ENCODE results near the gene LAMB2.

LAMB2 gene

GRCh38 chr3:49161197-49161596 lies 28.3 kb upstream of the LAMB2 start:
- DNase-seq: no peak

- DNase-seq: no peak
Observed at GRCh38 chr3:49158792-49159191, 25.9 kb upstream of the LAMB2 start.

DNA sequence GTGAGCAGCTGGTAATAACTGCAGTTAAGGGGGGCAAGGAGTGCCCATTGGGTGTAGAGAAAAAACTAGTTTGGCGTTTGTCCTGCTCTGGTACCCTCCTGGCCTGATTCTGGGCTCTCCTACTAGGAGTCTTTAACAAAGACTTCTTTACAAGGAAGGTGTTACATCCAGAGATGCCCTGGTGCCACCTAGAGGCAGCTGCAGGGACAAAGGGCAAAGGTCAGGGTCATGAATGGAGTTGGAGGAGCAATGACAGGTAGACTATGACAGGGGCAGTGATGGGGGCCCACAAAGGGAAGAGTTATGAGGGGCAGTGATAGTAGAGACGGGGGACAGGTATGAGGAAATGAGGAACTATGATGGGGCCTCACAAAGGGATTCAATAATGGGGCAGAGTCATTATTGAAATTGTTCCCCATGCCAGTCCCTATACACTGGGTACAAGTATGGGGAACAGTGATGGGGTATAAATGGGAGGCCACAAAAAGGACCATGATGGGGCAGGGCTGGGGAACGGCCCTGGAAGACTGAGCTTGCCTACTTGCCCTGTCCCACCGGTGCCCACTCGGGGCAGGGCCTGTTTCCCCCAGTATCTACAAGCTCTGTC lies 25.4 kb upstream of the LAMB2 start:
- no peak for DNase-seq

DNA sequence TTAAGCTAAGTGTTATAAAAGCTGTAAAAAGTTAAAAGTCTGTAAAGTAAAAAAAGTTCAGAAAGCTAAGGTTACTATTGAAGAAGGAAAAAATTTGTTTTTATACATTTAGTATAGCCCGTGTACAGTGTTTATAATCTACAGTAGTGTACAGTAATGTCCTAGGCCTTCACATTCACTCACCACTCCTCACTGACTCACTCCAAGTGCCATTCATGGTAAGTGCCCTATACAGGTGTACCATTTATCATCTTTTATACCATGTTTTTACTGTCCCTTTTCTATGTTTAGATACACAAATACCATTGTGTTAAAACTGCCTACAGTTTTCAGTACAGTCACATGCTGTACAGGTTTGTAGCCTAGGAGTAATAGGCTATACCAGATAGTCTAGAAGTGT lies 24.4 kb upstream of the LAMB2 start:
- DNase-seq: no peak

DNA sequence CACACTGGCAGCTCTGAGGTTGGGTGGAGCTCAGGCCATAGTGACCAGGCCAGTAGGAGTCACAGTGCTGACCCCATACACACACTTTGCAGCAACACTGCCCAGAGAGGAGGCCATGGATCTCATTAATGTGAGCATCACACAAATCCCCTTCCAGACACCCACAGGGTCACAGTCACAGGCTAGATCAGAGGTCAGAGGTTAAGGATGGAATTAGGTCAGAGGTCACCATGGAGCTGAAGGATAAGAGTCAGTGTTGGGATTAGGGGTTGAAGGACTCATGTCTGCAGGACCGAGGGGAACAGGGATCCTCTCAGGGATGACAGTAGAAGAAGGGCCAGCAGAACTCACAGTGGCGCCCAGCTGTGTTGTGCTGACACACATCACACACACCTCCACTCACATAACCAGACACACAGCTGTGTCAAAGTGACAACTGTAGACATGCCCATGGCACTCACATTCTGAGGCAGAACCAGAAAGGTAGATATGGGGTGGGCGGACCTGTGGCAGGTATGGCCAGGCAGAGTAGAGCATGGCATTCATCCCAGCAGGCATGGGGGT lies 20.6 kb upstream of the LAMB2 start:
- DNase-seq: no peak

DNA sequence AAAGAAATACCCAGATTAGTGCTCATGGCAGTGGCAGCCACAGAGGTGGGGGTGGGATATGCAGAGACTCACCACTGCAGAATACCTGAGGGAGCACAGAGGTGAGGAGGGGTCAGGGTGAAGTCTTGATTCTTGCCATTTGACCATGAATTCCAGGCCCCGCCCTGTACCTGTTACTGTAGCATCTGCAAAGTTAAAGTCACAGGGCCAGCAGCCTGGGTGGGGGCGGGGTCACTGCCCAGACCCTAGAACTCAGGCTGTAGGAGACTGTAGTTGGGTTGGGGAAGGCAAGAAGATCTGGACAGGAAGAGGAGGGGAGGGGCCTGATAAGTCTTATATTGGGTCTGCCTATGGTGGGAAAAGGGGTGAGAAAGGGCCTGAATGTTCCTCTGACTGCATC lies 18.8 kb upstream of the LAMB2 start:
- DNase-seq: no peak

- DNase-seq: no peak
Observed at GRCh38 chr3:49148159-49148558, 15.3 kb upstream of the LAMB2 start.

DNA sequence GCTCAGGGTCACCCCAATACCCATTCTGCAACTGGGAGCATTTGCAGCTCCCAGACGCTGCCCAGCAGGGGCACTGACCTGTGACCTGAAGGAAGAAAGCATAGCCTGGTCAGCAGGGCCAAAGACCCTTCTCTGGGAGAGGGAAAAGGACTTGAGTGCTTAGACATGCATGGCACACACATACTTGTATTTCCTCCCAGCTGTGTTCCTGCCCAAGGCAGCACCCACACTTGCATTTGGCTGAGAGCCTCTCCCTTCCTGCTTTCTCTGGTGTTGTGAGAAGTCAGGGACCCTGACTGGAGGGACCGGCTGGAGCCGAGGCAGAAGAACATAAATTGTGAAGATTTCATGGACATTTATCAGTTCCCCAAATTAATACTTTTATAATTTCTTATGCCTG lies 7.2 kb upstream of the LAMB2 start:
- DNase-seq: no peak

GRCh38 chr3:49135499-49135898 lies 2.6 kb upstream of the LAMB2 start:
- no peak for DNase-seq

GRCh38 chr3:49134471-49135265 lies 1.8 kb upstream of the LAMB2 start:
- no peak for DNase-seq

GRCh38 chr3:49133226-49133951 lies 539 bp upstream of the LAMB2 start:
- DNase-seq: peak; percentile 97

- no peak for DNase-seq
Observed at GRCh38 chr3:49132073-49132436, 795 bp downstream of the LAMB2 start.

- DNase-seq: no peak
Observed at GRCh38 chr3:49131576-49131975, 1.3 kb downstream of the LAMB2 start.

DNA sequence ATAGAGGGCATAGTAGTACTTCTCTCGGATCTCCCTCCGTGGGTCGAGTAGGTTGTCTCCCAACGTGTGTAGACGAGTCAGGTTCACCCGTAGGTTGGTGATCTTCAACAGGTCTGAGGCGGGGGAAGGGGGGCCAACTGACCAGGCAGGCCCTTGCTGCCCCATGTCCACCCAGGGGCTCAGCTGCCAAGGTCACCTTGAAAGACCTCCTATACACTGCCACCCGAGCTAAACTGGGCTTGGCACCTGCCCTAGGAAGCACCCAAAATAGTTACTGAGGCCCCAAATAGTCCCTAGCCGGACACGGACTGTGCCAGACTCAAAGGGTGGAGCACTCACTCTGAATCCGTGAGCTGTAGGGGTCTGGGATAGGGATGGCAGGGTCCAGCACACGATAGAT lies 1.8 kb downstream of the LAMB2 start:
- DNase-seq: no peak

DNA sequence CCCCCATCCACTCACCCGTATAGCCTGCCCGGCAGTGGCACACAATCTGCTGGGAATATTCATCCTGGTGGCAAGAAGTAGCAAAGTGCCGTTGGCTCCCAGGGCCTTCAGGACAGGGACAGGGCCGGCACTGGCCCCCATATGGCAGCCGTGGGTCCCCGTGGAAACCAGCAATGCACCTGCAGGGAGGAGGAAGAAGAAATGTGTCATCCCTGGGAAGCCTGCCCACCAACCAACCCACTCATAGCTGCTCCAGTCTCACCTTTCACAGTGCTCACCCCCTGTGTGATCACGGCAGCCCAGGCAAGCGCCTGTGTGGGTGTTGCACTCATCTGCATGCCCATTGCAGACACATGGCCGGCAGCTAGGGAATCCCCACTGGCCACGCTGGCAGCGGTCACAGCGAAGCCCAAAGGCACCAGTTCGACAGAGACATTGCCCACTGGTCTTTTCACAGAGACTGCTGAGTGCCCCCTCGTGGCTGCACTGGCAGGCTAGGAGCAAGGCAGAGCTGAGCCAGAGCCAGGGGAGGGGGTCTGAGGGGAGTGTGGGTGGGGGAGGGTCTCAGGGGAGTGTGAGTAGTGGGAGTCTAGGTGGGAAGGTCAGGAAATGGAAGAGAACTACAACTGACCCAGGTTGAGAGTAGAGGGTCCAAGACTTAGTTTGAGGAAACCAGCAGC lies 7.7 kb downstream of the LAMB2 start:
- DNase-seq: peak; percentile 55

GRCh38 chr3:49124203-49124602 lies 8.6 kb downstream of the LAMB2 start:
- DNase-seq: no peak

DNA sequence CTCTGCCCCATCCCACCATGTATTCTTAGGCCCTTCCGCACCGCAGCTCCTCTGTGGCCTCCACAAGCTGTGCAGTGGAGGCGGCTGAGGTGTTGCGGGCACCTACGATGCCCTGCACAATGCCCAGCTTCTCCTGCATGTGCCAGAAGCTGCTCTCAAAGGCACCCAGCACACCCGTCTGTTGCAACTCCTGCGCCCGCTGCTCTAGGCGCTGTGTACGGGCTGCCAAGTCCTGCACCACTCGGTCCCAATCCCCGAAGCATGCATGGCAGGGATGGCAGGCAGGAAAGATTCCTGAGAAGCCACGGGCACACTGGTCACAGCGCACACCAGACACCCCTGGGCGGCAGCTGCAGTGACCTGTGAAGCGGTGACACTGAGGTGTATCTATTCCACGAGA lies 9.2 kb downstream of the LAMB2 start:
- DNase-seq: no peak

GRCh38 chr3:49122886-49123545 lies 9.8 kb downstream of the LAMB2 start:
- no peak for DNase-seq

- no peak for DNase-seq
Observed at GRCh38 chr3:49122451-49122850, 10.4 kb downstream of the LAMB2 start.

GRCh38 chr3:49122022-49122421 lies 10.8 kb downstream of the LAMB2 start:
- no peak for DNase-seq

DNA sequence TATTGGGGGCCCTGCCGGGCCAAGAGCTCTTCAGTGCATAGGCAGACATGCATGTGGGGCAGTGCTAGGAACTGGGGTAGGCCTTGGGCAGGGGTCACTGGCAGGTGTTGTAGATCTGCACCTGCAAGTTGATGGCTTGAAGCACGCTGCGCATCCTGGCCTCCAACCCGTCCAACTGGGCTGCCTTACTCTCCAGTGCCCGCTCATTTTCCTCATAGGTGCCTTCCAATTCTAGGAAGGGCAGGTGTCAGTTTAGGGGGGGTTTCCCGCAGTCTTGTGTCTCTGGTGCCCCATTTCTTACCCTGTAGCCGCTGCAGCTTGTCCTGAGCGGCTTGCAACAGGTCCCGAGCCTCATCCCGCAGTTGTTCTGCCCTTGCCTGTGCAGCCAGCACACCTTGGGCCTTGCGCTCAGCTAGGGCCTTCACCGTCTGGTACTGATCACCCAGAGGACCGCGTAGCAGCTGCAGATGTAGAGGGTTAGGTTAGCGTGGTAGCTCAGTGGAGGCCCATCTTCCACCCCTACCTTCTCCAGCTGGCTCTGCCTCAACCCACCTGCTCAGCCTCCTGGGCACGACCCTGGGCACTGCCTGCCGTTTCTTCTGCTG lies 11.6 kb downstream of the LAMB2 start:
- DNase-seq: no peak

DNA sequence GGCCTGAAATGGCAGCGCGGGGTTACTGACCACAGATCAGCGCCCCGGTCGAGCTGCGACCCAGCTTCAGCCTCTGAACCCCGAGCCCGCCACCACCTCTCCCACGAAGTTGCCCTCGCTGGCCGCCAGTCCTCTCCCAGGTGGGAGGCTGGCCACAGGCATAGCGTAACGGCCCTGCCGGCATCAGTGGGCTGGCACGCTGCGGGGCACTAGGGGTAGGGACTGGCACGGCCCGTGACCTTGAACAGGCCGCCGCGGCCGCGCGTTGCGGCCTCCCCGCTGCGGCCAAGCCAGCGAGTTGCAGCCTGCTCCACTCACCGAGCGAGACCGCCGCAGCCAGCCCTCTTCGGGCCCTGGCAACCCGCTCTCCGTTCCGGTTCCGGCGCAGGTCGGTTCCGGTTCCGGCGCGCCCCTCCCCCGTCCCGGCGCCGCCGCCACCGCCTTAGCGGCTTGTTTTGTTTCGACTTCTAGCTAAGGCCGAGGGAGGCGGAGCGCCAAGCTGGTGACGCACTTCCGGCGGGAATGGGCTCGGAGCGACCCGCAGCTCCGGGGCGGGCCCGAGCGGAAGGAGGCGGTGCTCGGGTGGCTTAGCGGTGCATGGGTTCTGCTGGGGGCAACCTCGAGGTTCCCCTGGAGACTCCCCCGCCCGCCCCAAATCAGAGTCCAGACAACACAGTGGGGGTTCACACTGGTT lies 12.3 kb downstream of the LAMB2 start, which contains the start of gene USP19:
USP19 (minus strand) TSS at position 386 of the 694 bp plus-strand sequence. CDS start 1,678 bp downstream, outside the sequence.
- peak; percentile 99 for DNase-seq

All from 8988T (cell line).